Embryonic facial prominence (tissue), 1 donor: ENCODE measurements around the gene IL17B.

Experiments
- DNase-seq: peaks from one replicate; pipeline ENCODE4 v3.0.0-alpha.2; 2016; ENCODE audit errors: extremely low spot score

Gene IL17B, protein sequence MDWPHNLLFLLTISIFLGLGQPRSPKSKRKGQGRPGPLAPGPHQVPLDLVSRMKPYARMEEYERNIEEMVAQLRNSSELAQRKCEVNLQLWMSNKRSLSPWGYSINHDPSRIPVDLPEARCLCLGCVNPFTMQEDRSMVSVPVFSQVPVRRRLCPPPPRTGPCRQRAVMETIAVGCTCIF

DNA sequence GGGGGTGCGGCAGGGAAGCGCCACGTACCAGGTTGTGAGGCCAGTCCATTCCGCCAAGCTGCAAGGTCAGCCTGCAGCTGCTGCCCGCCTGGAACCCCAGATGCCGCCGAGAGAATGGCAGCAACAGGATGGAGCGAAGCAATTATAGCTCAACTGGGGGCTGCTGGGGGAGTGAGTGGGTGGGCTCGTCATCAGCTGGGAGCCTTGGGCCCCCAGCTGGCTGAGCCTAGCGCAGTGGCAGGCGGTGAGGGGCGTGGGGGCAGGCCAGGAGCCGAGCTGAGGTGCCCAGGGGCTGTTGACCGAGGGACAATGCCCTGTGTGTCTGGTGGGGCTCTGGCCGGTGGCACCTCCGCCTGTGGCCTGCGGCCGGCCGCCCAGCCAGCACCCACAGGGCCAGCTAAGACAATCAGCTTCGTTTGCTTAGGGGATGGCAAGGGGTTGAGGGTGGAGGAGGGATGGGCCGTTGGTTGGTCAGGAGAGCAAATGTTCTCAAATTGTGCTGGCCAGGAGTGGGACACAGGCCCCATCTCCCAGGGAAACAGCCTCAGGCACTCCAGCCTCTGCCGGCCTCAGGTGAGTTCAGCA, at the start of gene IL17B:
TSS of gene IL17B (minus strand) at position 116 of the 585 bp plus-strand sequence. CDS start at position 49, 67 bp downstream.
- no peak for DNase-seq

DNA sequence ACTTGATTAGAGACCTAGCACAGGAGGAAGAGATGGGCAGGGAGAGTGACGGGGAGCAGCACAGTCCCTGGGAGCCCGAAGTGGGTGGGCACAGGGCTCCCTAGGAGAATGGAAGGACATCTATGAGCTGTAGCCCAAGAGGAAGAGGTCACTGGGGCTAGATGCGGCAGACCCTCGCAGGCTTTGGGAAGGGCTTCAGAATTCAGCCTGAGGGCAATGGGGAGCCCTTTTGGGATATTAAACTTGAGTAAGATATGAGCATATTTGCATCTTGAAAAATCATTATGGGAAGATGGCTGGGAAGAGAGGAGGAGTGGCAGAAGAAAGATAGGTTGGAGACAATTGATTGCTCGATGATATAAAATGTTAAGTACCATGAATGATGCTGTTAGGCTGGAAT, 48.9 kb upstream of the IL17B start:
- no peak for DNase-seq

DNA sequence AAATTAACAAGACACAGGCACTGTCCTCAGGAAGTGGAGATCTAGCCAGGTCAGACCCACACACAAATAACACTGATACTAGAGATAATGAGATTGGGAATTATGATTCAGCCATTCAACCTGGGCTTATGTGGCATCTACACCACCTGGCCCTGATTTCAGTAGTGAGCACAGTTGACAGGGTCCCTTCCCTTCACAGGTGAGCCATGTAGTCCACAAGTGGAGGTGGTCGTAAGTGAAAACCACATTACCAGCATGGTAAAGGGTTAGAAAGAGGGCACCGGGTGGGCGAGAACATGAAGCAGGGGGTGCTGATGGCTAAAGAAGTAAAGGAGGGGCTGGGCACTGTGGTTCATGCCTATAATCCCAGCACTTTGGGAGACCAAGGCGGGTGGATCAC, 48.3 kb upstream of the IL17B start:
- DNase-seq, result no peak

DNA sequence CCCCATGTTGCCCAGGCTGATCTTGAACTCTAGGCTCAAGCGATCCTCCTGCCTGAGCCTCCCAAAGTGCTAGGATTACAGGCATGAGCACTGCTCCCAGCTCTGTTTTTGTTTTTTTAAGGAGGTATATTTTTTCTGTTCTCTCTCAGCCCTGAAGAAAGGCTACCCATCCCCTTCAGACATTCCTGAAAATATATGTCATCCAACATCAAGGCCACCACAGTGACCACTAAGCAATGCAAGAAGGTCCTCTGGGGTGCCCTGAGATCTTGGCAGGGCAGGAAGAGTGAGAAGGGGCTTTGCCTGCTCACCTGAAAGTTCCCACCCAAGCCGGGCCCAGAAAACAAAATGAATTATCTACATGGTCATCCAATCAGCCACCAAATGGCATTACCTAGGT, 47.8 kb upstream of the IL17B start:
- DNase-seq, result no peak

DNA sequence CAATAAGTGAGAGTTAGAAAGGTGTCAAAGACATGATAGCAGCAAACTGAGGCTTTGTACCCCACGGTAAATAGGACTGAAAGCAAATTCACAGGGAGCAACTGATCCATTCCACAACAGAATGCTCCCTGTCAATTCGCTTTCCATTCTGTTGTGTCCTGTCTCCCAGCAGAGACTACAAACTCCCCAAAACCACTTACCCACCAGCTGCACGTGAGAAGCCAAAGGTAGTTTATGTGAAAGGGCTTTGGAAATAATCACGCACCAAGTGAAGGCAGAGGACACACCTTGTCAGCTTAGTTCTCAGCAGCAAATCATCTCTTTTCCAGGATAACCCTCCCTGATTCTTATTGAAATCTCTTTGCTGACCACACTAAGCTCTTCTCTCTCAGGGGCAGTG, 46.6 kb upstream of the IL17B start:
- DNase-seq, result no peak

DNA sequence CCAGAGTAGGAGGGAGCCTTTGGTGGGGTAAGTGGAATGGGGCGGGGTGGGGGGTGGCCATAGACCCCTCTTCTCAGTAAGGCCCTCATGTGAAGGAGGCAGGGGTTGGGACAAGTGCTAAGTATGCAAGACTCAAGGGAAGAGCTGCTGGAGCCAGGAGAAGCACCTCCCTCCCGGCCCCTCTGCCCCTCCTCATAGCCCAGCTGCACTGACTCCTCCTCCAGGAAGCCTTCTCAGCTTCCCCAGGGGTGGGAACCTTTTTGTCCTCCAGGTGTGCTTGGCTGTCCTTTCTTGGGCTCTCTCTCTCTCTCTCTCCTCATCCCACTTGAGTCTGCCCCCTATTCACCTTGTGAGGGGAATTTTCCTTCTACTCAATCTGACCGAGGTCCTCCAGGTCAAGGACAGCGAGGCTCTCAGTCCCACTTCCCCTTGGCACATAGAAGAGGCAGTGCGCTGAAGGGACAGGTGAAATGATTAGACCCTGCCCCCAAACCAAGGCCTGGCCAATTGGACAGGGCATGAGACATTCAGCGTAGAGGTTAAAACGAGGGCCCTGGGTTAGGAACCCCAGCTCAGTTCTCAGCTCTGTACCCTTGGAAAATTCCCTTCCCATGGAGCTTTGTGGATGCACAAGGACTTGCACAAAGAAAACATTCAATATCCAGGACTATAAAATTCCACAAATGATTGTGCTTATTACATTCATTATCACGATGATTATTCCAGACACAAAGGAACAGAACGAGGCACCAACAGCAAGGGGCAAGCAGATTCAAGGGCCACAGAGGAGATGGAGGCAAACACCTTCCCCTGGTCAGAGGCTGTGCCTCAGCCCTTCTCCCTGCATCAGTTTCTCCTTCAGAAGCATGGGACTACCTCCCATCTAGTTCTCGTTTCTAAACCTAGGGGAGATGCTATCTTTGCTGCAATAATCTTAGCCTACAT, 45.6 kb upstream of the IL17B start:
- DNase-seq, result no peak

DNA sequence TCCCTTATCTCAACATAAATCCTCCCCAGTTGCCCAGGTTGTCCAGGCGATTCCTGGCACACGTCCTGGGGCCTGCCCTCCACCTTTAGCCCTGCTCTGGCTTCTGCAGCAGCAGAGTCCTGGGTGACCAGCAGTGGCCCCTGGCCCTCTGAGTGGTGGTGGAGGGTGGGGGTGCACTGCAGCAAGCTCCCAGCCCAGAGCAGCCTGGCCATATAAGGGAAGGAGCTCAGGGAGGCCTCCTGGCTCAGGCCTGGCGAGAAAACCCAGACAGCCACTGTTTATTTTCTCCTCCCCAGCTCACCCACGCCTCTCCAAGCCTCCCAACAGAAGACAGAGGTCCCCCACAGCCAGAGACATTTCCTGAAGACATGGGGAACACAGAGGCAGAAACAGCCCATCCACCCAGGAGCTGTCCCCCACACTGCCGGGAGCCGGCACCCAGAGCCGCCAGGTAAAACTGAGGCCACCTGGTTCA, 44.7 kb upstream of the IL17B start:
- no peak for DNase-seq

DNA sequence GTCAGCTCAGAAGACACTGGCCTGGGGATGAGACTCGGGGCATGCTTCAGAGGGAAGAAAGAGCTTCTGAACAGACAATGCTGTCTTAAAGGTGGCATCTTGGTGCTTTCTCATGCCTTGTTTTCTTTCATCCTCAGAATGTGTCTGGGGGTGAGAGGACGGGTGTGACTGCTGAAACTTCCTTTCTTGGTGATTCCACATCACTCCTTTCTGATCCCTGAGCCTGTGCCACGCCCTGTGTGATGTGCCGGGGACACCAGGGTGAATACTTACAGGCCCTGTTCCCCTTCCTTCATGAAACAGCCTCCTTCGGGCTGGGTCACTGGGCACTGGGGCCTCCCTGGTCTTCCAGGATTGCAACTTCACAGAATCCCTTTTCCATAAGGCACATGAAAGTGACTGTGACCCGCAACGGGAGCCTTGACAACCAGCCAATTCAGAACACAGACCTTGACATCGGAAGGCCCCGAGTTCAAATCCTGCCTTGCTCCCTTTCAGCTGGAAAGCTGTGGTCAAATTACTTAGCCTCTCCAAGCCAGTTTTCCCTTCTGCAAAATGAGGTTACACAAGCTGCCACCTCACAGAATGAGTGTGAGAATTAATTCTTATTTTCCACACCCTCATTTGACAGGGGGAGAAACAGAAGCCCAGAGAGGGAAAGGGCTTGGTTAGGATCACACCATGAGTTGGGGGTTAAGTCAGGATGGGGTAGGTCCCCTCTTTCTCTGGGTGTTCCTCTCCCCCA, 44.1 kb upstream of the IL17B start:
- DNase-seq, result no peak

DNA sequence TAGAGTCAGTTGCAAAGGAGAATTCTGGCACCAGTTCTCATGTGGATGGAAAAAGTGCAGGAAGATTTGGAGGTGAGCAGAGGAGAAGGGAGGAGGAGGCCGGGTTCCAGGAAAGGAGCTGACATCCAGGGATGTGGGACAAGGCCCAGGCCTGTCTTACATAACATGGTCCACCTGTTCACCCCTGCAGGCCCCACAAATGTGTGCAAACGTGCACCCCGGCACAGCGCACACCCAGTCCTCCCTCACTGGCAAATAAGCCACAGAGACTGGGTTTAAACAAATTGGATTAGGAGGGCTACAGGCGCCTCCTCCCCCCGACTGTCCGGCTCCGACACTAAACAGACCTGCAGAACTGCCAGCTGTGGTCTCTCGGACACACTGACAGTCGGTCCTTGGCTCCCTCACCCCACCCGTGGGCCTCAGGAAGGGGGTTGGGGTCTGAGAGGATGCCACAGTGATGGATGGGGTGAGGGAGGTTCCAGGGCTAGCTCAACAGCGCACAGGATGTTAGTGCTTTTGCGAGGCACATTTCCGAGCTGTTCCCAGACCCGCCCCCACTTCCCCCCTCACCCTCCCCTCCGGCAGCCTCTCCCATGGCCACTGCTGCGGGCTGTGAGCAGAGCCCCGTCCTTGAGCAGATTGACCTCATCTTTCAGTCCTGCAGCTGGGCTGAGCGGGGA, 43.4 kb upstream of the IL17B start:
- DNase-seq, result no peak

DNA sequence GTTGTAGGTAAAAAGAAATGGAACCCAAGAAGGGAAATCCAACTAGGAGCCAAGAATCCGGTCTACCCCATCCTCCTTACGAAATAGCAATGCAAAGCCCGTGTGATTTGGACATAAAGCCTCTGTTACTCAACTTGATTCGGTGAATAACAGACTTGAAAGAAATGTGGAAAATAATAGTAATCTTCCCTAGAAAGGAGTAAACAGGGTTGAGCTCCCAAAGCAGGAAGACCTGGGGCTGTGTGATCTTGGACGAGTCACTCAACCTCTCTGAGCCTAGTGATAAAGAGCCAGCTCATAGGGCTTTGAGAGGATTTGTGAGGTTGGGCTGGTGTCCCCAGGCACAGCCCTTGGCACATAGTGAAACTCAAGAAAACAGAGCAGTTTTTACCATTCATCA, 42.7 kb upstream of the IL17B start:
- no peak for DNase-seq

DNA sequence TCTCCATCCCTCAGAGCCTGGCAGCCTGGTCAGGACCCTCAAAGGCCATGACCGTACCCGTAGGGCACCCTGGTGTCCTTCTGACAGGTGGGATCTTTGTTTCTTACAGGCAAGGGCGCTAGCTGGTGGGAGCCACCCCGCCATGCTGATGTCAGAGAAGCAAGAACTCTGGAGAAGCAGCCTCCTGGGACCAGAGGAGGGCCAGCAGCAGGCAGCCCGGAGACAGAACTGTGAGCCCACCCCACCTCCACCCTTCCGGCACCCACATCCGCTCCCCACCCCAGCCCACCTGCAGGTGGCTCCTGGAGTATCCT, 42.2 kb upstream of the IL17B start:
- DNase-seq, result no peak

DNA sequence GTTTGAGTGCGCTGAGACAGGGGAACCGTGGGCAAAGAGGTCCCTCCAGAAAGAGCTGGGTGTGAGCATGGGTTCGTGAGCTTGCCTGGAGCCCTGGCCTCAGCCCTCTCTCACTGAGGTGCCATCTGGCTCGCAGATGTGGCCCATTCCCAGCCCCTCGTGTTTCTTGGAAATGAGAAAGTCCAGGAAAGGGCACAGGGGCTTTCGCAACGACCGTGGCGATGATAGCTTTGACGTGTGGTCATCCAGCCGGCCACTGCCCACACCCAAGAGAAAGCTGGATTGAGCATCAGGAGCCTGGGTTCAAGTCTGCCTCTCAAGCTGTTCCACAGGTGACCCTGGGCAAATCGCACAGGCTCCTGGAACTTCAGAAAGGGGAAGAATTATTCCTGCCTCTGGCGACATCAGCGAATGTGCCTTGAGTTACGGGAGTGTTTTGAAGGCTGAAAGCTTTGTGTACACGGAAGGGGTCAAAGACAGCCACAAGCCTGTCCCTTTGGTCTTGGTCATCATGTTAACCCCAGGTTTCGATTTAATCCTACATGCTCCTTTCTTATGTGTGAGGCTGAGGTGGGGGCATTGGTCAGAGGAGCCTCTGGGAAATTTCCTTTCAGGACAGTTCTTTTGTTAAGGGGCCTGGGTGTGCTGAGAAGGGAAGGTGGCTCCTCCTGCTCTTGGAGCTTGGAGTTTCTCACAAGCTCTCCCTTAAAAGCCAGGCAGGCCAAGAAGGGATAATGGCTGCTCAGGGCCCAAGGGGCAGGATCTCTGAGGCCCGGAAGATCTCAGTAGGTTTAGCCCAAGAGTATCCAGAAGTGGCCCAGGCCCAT, 41.7 kb upstream of the IL17B start:
- no peak for DNase-seq

DNA sequence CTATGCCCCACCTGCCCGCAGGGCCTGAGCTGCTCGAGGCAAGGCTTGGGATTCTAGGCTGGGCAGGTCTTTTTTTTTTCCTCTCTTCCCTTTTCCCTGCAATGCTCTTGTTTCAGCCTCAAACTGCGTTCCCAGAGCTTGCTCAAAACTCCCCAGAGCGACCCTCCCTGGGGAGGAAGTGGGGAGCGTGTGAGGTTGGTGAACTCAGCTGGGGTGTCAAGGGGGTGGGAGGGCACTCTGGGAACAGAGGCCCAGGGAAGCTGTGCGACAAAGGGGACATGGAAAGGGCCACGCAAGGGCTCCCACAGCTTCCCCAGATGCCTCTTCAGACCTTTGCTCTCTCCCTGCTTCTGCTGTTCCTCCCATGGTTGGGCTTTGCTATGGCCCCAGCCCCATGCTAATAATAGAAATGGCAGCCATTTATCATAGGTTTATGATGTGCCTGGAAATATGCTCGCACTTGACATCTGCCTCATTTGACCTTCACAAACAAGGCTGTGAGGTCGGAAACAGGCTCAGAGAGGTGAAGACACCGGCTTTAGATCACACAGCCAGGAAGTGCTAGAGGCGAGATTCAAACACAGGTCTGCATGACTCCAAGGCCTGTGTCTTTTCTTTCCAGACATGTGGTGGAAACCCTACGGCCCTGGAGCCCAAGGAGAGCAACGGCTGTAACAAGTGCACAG, 40.9 kb upstream of the IL17B start:
- DNase-seq, result no peak

DNA sequence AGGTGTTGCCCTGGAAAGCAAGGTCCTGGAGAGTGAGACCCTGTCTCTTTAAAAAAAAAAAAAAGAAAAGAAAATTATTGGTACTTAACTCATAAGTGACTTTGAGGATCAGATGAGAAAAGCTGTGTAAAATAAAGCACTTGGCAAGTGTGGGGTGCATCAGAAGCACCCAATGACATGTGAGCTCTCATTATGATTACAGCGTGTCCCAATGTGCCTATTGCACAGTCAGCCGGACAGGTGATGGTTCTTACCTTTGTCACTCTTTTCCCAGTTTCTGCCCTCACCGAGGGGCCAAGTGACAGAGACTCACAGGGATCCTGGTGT, 40.4 kb upstream of the IL17B start:
- DNase-seq, result no peak

DNA sequence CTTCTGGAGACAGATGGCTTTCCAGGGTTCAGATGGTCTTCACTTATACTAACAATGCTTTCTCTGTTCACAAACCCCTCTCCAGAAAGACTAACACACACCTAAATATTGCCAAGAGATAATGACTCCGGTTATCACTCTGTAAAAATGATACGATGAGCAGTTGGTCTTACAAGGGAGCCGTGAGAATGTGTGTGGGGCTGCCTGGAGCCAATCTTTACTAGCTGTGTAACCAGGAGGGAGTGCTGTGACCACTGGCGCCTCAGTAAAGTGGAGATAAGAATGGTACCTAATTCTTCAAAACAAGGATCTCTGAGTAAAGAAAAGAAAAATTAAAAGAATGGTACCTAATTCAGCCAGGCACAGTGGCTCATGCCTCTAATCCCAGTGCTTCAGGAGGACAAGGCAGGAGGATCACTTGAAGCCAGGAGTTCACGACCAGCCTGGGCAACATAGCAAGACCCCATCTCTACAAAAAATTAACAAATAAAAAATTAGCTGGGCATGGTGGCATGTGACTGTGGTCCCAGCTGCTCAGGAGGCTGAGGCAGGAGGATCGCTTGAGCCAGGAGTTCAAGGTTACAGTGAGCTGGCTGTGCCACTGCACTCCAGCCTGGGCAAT, 39.9 kb upstream of the IL17B start:
- DNase-seq, result no peak

DNA sequence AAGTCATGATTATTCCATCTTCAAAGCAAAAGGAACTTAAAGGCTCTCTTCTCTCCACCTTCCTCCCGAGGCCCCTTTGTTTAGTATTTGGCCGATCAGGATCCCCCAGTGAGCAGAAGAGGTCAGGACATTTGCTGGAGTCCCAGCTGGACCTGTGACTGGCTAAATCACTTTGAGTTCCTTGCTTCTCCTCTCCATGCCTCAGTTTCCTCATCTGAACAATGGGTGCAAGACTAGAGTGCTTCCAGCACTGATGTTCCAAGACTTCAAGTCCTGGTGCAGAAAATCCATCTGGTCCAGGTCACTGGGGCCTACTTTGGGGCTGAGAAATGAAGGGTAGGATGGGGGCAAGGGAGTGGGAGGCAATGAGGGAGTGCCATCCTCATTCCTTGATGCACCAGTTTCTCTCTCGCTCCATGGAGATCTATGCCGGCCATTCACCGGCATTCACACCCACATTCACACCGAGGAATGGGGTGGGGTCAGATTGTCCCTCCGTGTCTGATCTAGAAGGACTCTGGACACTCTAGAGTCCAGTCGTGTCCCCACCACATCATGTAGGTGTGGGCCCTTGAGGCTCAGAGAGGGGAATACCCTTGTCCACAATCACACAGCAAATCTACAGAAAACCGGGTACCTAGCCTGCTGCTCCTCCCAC, 38.7 kb upstream of the IL17B start:
- no peak for DNase-seq

DNA sequence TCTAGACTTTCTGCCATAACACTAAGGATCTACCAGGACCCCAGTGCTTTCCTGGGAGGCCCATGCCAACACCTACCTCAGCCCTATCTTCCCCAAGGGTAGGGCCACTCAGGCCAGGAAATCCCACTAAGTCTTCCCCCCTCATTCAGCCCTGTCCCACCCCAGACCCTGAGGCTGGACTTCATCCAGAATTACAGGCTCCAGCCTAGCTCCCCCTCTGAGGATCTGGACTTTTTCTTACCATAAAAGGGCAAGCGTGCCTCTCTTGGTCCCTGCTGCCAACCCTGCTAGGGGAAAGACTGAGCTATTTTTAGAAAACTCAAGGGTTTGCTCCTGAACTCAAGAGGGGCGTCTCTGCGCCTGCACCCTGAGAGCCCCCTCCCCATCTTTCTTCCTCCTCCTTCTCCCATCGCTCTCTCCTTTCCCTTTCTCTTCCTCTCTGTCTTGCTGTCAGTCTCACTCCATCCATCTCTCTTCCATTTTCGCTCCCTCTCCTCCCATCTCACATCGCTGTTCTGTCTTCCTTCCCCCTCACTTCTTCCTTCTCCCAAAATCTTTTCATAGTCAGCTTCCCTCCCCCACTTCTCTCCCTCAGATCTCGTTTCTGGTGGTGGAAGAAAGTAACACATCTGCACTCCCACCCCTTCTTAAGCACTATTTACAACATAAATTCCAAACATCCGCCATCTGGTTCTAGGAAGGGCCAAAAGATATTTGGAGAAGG, 38.1 kb upstream of the IL17B start:
- DNase-seq, result peak; percentile 61

DNA sequence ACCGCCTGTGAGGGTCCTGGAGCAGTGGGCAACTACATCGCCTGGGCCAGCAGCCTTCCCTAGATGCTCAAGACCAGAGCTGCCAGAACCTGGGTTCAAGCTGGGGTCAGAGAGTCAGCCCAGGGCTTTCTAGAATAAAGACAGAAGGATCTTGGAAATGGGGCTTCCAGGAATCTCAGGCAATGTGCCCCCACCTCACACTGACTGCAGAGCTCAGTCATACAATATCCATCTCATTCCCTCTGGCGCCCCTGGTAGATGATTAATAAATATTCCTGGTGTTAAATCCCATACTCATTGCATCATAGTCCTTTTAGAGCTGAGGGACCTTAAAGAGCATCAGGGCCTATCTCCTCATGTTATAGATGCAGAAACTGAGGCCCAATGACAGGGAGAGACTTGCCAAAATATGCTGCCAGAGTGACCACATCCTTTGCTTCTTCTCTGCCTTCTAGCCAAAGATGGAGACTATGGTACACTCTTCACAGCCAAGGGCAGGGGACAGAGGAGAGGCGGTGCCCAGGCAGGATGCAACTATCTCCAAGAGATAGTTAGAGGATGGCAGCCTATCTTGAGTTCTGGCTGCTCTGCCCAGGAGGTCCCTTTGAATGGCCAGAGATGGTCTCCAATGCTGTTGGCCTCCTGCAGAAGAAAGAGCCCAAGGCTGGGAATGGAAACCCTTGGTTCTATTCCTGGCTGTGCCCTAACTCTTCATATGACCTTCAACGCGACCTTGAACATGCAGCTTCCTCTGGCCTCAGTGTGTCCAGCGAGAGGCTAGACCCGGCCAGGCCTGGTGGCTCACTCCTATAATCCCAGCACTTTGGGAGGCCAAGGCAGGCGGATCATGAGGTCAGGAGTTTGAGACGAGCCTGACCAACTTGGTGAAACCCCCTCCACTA, 36.2 kb upstream of the IL17B start:
- DNase-seq, result no peak
